Activated CD4-positive, alpha-beta T cell treated with anti-CD3 and anti-CD28 coated beads, Interleukin-2, amount 50 U/mL, for 16 hours (primary cell): Measurements from ENCODE around the gene CCNY.

ENCODE experiments used
- DNase-seq: peaks from one replicate; pipeline ENCODE4 v3.0.0-alpha.2; 2020

The CCNY gene

GRCh38 chr10:35600193-35600592 lies 263.9 kb downstream of the CCNY start:
- no peak for DNase-seq

- no peak for DNase-seq
These were observed 268.9 kb downstream of the CCNY start, which contains the start of gene GJD4 for GRCh38 chr10:35605191-35605590. GJD4 (plus strand) TSS chr10:35605341; CDS start chr10:35605568, 227 bp downstream.

- DNase-seq = no peak
These were observed 270.1 kb downstream of the CCNY start for GRCh38 chr10:35606430-35606829.

GRCh38 chr10:35607475-35608327 lies 271.4 kb downstream of the CCNY start:
- DNase-seq = no peak

- no peak for DNase-seq
These were observed 272.0 kb downstream of the CCNY start for GRCh38 chr10:35608328-35608672.

- no peak for DNase-seq
These were observed 275.4 kb downstream of the CCNY start for GRCh38 chr10:35611750-35612149.

- no peak for DNase-seq
These were observed 276.2 kb downstream of the CCNY start for GRCh38 chr10:35612385-35613106.

- DNase-seq = no peak
These were observed 276.8 kb downstream of the CCNY start for GRCh38 chr10:35613107-35613440.

- DNase-seq = no peak
These were observed 277.4 kb downstream of the CCNY start for GRCh38 chr10:35613597-35614226.

GRCh38 chr10:35614312-35614711 lies 278.0 kb downstream of the CCNY start:
- no peak for DNase-seq
